H54 (cell line): ENCODE measurements around the gene CTPS1.

Experiments
- DNase-seq: peaks from one replicate; pipeline ENCODE4 v3.0.0; 2011; ENCODE audit warnings: low spot score, mixed read lengths; ENCODE audit not compliant: insufficient read length
- FAIRE-seq: peaks from 3 replicates; lab custom pipeline; 2011; peaks lifted over from hg19 to GRCh38; lab: Jason Lieb, UNC
- POLR2A ChIP-seq: IDR thresholded peaks from 2 replicates; pipeline ENCODE4 v1.6.1; 2011; ENCODE audit warnings: low read depth, mild to moderate bottlenecking, low read length

Gene CTPS1

GRCh38 chr1:40979241-40980067 lies at the start of gene CTPS1:
CTPS1 (plus strand) TSS chr1:40979696; CDS start chr1:40983291, 3,595 bp downstream.
- TF ChIP-seq POLR2A = peak; percentile 75
- FAIRE-seq (no peak), DNase-seq (peak; percentile 96)

- no peak for FAIRE-seq
- DNase-seq = no peak
- TF ChIP-seq POLR2A = no peak
These were observed 49.1 kb upstream of the CTPS1 start for GRCh38 chr1:40930174-40930964.

- no peak for TF ChIP-seq POLR2A
- FAIRE-seq (no peak), DNase-seq (no peak)
These were observed 47.9 kb upstream of the CTPS1 start for GRCh38 chr1:40931601-40932000.

GRCh38 chr1:40932006-40932405 lies 47.5 kb upstream of the CTPS1 start:
- TF ChIP-seq POLR2A = no peak
- FAIRE-seq = no peak
- no peak for DNase-seq

GRCh38 chr1:40936931-40937339 lies 42.6 kb upstream of the CTPS1 start:
- DNase-seq (no peak), FAIRE-seq (no peak)
- no peak for TF ChIP-seq POLR2A

GRCh38 chr1:40938393-40938792 lies 41.1 kb upstream of the CTPS1 start:
- no peak for DNase-seq
- TF ChIP-seq POLR2A = no peak
- no peak for FAIRE-seq

GRCh38 chr1:40939320-40940059 lies 40.0 kb upstream of the CTPS1 start:
- TF ChIP-seq POLR2A = no peak
- FAIRE-seq (no peak), DNase-seq (no peak)

GRCh38 chr1:40944326-40944725 lies 35.2 kb upstream of the CTPS1 start:
- DNase-seq (no peak), FAIRE-seq (no peak)
- TF ChIP-seq POLR2A = no peak

GRCh38 chr1:40944841-40945430 lies 34.6 kb upstream of the CTPS1 start:
- DNase-seq (no peak), FAIRE-seq (no peak)
- no peak for TF ChIP-seq POLR2A

GRCh38 chr1:40945491-40945973 lies 34.0 kb upstream of the CTPS1 start:
- TF ChIP-seq POLR2A = no peak
- FAIRE-seq (no peak), DNase-seq (no peak)

- no peak for TF ChIP-seq POLR2A
- FAIRE-seq = peak; percentile 11
- peak; percentile 69 for DNase-seq
These were observed 30.6 kb upstream of the CTPS1 start for GRCh38 chr1:40948741-40949443.

GRCh38 chr1:40949563-40949962 lies 29.9 kb upstream of the CTPS1 start:
- no peak for TF ChIP-seq POLR2A
- DNase-seq (no peak), FAIRE-seq (no peak)
